Measurements from ENCODE around the gene BTBD17.

The BTBD17 gene

DNA sequence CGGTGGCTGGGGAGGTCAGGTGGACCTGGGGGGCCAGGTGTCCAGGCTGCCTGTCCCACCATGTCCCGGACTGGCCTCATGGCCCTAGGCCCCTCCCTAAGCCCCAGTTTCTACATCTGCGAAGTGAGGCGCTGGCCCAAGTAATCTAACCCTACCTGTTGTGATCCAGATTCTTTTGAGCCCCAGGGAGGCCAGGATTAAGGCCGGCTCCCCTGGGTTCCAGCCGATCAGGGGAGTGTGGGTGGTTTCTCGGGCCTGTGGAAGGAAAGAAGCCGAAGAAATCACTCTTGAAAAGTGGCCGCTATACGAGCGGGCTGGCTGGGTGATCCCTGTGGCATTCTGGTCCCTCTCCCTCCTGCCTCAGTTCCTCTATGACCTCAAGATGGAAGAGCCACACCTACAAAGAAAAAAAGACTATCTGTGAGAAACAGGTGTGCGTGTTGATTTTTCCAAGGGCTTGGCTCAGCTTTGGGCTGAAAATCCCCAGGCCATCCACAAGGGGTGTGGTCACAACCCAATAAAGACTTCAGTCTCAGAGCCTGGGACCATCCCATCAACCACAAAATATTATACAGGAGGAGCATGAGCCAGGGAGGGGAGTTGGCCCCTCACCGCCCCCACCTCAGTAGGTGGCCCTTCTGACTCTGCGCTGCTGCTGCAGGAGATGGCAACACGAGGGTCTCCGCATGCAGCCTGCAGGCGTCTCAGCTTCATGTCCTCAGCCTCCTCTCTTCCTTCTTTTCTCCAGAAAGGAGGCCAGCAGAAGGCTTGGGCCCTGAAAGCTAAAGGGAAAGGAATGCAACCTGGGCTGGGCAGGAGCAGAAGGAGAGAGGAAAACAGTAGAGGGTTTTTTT, 25.9 kb upstream of the BTBD17 start:
- no peak for DNase-seq

DNA sequence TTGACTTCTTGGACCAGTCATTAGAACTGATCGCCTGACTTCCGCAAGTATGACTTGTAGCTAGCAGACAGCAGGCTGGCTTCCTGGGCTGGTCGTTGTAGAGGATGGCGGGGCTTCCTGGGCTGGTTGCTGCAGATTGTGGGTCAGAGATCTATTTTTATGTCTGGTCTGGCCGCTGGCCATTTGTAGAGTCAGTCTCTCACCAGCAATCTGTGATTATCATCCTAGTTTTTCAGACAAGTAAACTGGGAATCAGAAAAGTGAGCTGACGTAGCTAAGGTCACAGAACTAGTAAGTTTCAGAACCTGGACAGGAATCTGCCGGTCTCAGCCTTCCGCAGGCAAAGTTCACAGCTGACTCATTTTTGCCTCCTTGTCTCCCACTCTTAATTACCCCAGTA, 24.7 kb upstream of the BTBD17 start:
- no peak for DNase-seq

- DNase-seq: peak in 1 of 3 experiments; percentile 12
These were observed 23.5 kb upstream of the BTBD17 start for GRCh38 chr17:74385201-74385600.

DNA sequence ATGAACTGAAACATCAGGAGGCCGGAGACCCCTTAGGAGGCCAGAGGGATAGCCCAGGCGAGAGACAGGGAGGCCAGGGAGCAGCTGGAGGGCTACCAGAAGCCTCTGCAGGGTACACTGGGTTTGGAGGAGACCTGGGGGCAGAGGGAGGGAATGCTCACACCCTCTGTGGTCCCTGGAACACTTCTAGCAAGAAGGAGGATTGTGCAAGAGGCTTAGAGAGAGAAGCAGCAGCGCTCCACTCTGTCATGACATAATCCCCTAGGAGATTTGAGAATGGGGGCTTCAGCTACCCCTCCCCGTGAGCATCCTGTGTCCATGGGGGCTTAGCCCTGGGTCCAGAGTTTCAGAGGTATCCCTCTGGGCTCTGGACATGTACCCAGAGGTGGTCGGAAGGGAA, 21.5 kb upstream of the BTBD17 start:
- no peak for DNase-seq

DNA sequence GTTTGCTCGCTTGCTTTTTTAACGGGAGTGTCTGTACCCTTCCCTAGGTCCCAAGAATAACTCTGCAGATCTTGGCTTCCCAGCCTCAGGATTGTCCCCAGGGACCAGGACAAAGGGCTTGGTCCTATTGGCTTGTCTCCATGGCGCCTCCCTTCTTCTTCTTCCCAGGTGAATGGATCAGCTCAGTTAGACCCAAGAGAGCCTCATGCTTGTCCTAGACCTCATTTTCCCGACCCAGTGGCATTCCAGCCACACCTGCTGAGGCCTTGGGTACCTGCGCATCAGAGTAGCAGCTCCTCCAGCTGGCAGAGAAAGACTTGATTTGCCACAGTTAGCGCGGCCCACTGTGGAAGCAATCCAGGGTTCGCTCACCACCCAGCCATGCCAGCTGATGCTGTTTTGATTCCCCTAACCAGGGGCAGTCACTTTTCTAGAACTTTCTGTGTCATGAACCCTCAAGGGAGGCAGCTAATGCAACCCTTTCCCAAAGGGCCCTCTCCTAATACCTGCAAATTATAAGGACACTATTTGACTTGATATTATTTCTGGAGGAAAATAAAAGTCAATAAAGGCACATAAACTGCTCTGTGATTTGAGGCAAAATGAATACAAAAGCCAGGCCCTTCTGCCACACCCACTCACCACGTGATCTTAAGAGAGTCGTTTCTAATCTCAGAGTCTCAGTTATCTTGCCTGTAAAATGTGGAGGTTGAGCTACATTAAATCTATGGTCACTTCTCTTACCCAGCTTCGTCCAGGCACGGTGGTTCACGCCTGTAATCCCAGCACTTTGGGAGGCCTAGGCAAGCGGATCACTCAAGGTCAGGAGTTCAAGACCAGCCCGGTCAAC, 19.5 kb upstream of the BTBD17 start:
- DNase-seq: peak in 1 of 3 experiments; percentile 60

GRCh38 chr17:74380086-74380958, 18.7 kb upstream of the BTBD17 start:
- DNase-seq: peak in 2 of 3 experiments; percentile 38 to 80

DNA sequence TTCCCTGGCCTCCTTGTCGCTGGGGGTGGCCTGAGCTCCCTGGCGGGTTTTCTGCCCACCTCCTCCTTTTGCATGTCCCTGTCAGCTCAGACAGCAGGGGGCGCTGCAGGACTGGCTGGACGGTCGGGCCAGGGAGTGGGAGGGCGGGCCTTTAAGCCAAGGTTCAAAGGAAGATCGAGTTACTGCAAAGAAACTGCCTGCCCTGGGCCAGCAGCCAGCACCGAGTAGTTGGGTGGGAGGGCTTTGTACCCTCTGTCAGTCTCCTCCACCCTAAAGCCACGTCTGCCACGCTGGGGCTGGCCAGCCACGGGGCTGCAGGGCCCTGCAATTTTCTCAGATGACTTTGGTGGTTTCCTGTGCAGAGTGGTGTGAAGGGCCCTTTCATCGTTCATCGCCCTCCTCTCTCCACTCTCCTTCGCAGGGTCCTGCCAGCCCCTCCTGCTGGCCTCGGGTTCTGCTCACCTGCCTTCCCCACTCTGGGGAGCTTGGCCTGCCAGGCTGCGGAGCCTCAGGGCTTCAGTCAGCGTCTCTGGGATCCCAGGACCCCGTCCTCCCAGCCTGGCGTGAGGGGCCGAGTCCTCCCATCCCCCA, 17.9 kb upstream of the BTBD17 start:
- DNase-seq: peak; percentile 74 to 90 (median 86)

DNA sequence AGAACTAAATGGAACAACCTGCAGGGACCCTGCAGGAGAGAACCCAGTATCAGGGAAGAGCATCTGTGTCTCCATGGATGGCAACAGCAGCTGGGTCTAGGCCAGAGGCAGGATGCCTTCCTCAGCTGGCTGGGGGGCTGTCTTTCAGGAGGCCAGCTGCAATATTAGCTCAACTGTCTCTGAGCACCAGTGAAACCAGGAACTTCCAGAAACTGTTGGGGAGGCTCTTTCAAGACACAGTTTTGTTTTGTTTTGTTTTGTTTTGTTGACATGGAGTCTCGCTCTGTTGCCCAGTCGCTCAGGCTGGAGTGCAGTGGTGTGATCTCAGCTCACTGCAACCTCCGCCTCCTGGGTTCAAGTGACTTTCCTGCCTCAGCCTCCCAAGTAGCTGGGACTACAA, 13.2 kb upstream of the BTBD17 start:
- no peak for DNase-seq

- DNase-seq: peak in 2 of 3 experiments; percentile 24 to 75
These were observed 12.4 kb upstream of the BTBD17 start for GRCh38 chr17:74373838-74374606.

- no peak for DNase-seq
These were observed 10.8 kb upstream of the BTBD17 start for GRCh38 chr17:74372426-74372825.

GRCh38 chr17:74371653-74372147, 10.0 kb upstream of the BTBD17 start:
- DNase-seq: no peak

GRCh38 chr17:74369665-74370490, 8.2 kb upstream of the BTBD17 start:
- no peak for DNase-seq

GRCh38 chr17:74369221-74369620, 7.6 kb upstream of the BTBD17 start:
- DNase-seq: peak in 1 of 3 experiments; percentile 10

DNA sequence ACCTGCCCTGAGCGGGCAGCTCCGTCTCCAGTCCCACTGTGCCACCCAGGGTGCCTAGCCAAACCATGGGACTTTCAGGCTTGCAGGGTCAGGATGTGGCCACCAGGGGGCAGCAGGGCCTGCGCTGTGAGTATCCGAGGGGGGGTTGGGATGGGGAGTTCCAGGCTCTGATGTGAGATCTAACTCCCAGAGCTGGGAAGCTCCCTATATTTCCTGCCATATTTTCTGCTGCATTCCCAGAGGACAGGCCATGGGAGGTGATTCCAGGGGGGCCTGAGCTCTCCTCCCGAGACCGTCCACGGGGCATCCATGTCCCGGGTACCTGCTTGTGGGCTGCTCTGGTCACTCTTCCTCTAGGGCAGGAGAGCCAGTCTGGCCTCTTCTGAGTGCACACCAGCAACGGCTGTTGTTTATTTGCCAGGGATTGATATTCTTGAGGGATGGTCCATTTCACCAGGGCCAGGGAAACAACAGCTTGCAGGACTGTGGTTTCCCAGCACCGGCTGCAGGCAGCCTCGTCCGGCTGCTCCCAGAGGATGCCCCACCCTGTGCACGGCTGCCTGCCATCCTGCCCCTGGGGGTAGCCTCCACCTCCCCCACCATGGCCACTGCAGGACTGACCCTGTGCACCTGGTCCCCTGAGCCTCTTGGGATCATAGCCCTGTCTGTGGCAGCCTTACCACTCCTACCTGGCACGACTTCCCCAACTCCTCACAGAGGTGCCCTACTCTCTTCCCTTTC, 6.8 kb upstream of the BTBD17 start:
- DNase-seq: peak; percentile 73 to 82 (median 81)

DNA sequence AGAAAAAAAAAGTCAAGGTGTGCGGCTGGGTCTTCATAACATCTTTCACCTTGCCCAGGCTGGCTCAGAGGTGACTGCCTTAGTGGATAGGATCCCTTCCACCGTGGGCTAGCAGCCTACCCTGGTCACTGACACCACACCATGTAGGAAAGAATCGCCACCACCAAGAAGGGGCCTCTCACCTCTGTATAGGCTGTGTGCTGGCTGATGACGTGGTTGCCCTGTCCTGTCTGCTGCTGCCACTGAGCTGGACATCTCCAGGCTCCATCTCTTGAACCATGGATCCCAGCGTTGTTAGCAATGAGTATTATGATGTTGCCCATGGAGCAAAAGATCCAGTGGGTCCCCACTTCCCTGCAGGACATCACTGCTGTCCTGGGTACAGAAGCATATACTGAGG, 5.5 kb upstream of the BTBD17 start, which contains the start of gene GPR142:
GPR142 (plus strand) TSS at position 301 of the 400 bp plus-strand sequence. CDS start 2,035 bp downstream, outside the sequence.
- no peak for DNase-seq

DNA sequence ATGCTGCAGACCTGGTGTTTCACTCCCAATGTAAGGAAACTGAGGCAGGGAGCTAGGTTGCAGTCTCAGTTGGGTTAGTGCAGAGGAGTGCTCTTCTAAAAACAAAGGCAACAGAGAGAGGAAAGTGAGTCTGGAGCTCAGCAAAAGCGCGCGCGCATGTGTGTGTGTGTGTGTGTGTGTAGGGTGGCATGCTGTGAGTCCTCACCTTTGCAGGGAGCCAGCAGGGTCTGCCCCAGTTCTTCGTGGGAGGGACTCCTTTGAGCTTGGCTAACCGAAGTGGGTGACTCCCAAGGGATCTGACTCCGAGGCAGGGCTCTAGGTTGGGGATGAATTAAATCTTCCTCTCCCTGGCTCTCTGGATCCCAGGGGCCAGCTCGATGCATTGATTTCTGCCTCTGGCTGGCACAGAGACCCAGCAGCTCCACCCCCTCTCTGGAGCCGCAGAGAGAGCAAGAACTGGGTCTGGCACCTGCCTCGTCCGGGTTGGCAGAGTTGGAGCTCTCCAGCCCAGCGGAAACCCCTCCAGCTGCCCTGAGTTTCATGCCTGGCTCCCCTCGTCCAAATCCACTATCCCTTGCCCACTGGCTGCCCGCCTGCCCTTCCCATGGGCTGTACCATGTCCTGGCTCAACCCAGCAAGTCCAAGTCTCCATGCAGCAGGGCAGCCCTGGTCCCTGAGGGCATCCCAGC, 1.3 kb upstream of the BTBD17 start:
- DNase-seq: peak; percentile 59 to 77 (median 63)

DNA sequence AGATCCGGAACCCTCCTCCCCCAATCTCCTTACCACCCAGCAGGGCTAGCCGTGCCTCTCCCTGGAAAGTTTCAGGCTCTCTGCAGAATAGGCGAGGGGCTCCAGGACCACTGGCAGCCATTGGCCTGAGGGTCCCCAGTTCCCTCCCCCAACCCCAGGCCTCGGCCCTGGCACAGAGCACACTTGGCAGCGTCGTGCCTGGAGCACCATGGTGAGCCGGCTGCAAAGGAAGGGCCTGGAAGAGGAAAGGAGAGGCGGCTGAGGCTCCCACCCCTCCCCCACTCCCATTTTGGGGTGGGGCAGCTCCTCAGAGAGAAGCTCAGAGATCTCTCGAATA, 369 bp upstream of the BTBD17 start:
- DNase-seq: peak in 1 of 3 experiments; percentile 40

DNA sequence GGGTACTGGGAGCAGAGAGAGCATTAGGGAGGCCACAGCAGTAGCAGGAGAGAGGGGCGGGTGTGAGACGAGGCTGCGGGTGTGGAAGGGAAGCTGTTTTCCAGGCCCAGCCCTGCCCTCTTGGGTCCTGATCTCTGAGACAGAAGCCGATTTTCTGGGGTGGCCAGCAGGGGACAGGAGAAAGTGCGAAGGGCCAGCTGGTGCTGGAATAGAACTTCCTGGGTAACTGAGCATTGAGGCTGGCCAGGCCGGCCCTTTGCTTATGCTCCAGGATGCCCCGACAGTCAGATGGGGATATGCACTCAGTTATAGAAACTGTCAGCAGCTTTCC, 804 bp downstream of the BTBD17 start:
- peak in 1 of 3 experiments; percentile 54 for DNase-seq

DNA sequence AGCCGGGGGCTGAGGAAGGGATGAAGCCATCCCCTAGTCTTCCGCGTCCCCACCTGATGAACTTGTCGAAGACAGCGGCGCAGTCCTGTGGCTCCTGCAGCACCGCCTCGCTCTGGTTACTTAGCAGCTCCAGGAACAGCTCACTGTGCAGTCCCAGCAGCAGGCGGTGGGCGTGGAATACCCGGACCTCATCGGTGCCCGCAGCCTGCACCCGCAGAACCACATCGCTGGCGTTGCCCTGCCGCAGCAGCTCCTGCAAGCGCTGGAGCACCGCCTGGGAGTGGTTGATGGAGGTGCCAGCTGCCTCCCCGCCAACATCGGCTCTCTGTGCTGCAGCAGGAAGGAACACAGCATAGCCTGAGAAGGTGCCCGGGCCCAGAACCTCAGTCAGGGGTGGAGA, 1.8 kb downstream of the BTBD17 start:
- no peak for DNase-seq

Measured in NCI-H1417 (cell line).